GM12875 (cell line): ENCODE data around the gene NHS.

Experiments used
- H3K4me3 ChIP-seq: one replicate; pipeline ENCODE4 v1.5.1; 2011; ENCODE audit warnings: low read depth, low read length, control low read depth
- CTCF ChIP-seq: IDR thresholded peaks from 2 replicates; pipeline ENCODE4 v1.5.1; 2011; ENCODE audit warnings: low read depth, mild to moderate bottlenecking, control low read depth, inconsistent platforms, low read length, moderate library complexity, borderline replicate concordance; ENCODE audit not compliant: insufficient read depth

Gene NHS

DNA sequence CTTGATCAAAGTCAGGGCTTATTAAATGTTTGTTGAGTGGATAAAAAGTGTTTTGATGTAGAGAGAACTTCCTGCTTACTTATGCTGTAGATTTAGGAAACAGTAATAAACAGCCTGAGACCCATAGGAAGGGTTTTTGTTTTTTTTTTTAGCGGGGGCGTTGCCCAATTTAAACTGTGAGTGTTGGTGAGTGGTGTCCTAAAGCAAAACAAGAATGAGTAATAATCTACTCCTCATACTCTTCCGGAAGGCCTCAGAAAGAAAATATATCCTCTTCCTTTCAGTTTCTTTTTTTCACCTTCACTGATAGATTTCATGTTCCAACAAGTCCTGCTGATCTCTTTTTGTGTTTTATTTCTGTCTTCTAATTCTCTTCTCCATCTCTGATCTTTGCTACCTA lies 257.9 kb downstream of the NHS start:
- no peak for TF ChIP-seq CTCF
- no peak overlapping the region for H3K4me3 ChIP-seq

DNA sequence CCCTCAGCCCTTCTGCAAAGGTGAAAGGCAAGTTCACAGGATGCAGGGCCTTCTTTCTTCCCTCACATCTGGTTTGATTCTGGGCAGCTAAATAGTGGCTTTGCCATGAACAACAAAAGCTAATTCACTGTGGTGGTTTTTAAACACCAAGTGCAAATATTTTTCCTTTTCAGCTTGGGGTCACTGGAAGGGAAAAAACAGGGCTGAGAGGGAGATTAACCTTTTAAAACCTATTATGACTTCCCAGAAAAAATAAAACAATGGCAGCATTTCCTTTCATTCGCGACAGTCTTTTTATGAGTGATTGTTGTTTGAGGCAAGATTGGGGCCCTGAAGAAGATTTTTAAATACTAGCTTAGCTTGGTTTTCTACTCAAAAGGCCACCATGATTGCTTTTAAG lies 258.5 kb downstream of the NHS start:
- TF ChIP-seq CTCF, result no peak
- H3K4me3 ChIP-seq, result no peak overlapping the region

DNA sequence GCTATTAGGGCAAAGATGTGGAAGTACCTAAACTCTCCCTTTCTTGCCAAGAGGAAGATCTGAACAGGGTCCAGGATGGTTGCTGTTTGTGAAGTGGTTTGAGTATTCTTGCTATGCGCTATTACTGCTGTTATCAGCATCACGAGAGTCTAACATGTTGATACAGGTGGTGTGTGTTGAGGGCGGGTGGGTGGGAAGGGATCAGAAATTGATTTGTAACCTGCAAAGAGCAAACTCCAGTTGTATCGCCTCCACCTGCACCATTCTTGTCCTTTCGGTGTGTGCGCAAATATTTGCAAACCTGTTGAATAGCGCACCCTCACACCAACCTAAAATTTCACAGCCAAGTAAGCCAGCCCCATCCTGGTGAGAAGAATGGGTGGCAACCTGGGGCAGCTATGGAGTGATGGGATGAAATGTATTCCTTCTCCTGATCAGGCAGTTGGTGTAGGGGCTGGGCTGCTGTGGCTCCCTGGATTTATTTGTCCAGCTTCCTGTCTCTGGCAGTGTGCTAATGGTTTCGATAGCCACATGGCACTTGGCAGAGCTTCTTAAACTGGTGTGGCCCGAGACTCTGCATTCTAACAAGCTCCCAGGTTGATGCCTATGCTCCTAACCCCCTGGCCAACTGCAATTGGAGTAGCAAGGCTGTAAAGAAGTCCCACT lies 259.7 kb downstream of the NHS start:
- TF ChIP-seq CTCF, result no peak
- H3K4me3 ChIP-seq, result no peak overlapping the region

- H3K4me3 ChIP-seq, result no peak overlapping the region
- no peak for TF ChIP-seq CTCF
These were observed 260.2 kb downstream of the NHS start for GRCh38 chrX:17635231-17635630.

GRCh38 chrX:17637235-17637634 lies 262.2 kb downstream of the NHS start:
- no peak overlapping the region for H3K4me3 ChIP-seq
- no peak for TF ChIP-seq CTCF

GRCh38 chrX:17638731-17639130 lies 263.7 kb downstream of the NHS start:
- no peak for TF ChIP-seq CTCF
- H3K4me3 ChIP-seq, result no peak overlapping the region

DNA sequence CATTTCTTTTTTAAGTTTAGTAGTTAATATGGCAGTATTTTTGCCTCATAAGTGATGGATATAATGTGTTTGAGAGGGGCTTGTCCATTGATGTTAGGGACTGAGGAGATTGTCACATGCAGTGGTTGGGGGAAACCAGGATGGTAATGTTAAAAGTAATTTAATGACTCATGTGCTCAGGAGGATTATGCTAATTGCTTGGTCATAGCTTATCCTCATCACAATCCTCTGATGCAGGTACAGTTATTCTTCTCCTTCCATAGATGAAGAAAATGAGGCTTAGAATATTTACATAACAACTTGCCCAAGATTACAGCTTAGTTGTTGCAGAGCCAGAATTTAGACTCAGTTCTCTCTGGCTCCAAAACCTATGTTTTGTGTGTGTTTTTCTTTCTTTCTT lies 267.9 kb downstream of the NHS start:
- TF ChIP-seq CTCF, result no peak
- H3K4me3 ChIP-seq, result no peak overlapping the region
